Right lobe of liver (tissue), 4 donors: ENCODE measurements around the gene STK10.

ENCODE experiments used
- POLR2A ChIP-seq: fragments of 450-650 bp; IDR thresholded peaks from one replicate; pipeline ENCODE4 v1.6.1; 2017; ENCODE audit warnings: antibody characterized with exemption, mild to moderate bottlenecking
- TF ChIP-seq, protein P1 (sequence below), 4 donors: fragments of 200-600 bp in 3 of 4; fragments of 450-650 bp in 1 of 4; IDR thresholded peaks; one replicate each; pipeline versions ENCODE4 v1.5.1 to v1.8.0; 2016 to 2022; ENCODE audit warnings: antibody characterized with exemption in 4 of 4, mild to moderate bottlenecking in 2 of 4
- donor health status: DM: no; HTN: no; CAD: no.
- donor health status: DM: no; HTN: no; CAD: no.
- donor health status: DM: no; HTN: yes; CAD: no.

DNA sequence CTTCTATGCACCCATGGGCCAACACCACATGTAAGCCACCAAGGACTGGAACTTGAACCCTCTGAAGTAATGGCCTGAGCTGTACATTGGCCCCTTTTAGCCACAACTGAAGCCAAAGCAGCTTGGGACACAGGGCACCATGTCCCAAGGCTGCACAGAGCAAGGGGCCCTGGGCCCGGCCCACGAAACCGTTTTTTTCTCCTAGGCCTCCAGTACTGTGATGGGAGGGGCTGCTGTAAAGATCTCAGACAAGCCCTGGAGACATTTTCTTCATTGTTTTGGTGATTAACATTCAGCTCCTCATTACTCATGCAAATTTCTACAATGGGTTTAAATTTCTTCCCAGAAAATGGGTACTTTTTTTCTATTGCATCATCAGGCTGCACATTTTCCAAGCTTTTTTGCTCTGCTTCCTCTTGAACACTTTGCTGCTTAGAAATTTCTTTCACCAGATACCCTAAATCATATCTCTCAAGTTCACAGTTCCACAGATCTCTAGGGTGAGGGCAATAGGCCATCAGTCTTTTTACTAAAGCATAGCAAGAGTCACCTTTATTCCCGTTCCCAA is 156.0 kb downstream of the STK10 start:
- TF ChIP-seq, protein P1, sequence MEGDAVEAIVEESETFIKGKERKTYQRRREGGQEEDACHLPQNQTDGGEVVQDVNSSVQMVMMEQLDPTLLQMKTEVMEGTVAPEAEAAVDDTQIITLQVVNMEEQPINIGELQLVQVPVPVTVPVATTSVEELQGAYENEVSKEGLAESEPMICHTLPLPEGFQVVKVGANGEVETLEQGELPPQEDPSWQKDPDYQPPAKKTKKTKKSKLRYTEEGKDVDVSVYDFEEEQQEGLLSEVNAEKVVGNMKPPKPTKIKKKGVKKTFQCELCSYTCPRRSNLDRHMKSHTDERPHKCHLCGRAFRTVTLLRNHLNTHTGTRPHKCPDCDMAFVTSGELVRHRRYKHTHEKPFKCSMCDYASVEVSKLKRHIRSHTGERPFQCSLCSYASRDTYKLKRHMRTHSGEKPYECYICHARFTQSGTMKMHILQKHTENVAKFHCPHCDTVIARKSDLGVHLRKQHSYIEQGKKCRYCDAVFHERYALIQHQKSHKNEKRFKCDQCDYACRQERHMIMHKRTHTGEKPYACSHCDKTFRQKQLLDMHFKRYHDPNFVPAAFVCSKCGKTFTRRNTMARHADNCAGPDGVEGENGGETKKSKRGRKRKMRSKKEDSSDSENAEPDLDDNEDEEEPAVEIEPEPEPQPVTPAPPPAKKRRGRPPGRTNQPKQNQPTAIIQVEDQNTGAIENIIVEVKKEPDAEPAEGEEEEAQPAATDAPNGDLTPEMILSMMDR (IDR thresholded peaks at IDR 0.05), result no peak
- no peak for TF ChIP-seq POLR2A
